ENCODE results near the gene COQ10A.

COQ10A gene

DNA sequence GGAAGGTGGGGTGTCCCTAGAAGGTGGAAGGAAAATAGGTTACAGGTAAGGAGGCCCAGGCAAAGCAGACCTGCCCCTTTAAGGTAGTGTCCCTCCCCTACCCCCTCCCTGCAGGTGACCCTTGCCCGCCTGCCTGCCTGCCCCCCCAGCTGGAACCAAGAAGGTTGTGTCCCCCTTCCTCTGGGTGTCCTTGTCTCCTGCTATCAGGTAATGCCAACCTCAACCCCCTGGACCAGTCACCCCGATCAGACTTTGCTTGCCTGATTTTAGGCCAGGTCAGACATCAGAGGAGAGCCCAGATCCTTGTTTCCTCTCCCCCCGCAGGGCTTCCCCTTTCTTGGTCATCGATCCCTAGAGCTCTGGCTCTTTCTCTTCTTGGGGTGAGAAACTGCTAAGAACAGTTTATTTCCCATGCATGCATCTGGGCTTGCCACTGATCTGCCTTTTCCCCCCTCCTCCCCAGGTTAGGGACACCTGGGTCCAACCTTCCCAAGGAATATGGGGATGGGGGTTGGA, 36.8 kb upstream of the COQ10A start, which contains the start of gene SLC39A5:
Gene SLC39A5, plus strand, starts transcription at position 136 of the 516 bp plus-strand sequence. CDS start 1,224 bp downstream, outside the sequence.
- Histone ChIP-seq H3K27ac (ENCODE audit: low read length) (peak within 1 kb of the TSS; percentile 77), H3K4me1 (ENCODE audit: control insufficient read depth in 1 of 2, insufficient read depth in 2 of 2, low read length in 2 of 2) (peaks cover 0 to 2% of the 10 kb centered on the region in 2 donors), H3K9me3 (ENCODE audit: control insufficient read depth in 1 of 2, low read length in 2 of 2) (no peaks in the 10 kb centered on the region), H3K27me3 (ENCODE audit: low read depth, low read length) (no peaks in the 10 kb centered on the region), H3K4me3 (ENCODE audit: low read depth in 1 of 2, low read length in 2 of 2) (peak within 1 kb of the TSS in 1 of 2 donors; percentile 52), H3K36me3 (ENCODE audit: control insufficient read depth in 1 of 2, insufficient read depth in 2 of 2, low read length in 2 of 2) (peaks cover 4 to 9% of the 10 kb centered on the region in 2 donors)

DNA sequence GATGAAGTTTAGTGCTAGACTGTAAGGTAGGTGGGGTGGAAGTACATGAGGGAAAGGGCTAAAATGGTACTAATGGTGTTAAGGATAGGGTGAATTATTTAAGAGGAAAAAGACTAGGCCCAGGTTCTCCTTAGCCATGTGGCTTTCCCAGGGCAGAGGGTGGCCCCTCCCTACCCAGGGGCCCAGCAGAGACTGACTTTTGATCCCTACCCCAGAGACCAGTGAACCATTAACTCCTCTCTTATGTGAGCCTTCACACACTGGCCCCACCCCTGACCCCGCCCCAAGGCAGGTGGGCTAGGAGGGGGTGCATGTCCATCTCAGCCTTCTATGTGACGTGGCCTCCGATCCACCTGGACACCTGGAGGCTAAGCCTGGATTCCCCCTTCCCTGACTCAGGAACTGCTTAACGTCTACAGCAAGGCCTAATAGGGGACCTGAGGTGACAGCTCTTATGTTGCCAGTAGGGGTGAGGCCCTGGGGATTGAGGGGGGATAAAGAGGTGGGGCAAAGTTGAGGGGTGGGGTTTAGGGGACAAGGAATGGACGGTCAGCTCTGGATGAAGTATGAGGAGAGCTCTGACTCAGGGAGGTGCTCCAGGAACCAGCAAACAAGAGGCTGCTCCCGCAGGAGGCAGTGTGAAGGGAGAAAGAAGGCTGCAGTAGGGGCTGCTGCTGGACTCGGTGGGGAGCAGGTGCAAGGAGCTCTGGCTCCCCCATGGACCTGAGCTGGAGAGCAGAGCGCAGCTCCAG, 36.1 kb upstream of the COQ10A start:
- Histone ChIP-seq H3K4me3 (ENCODE audit: low read depth in 1 of 2, low read length in 2 of 2) (peak overlapping the region in 1 of 2 donors; percentile 52), H3K36me3 (ENCODE audit: control insufficient read depth in 1 of 2, insufficient read depth in 2 of 2, low read length in 2 of 2) (peaks cover 4 to 9% of the 10 kb centered on the region in 2 donors), H3K4me1 (ENCODE audit: control insufficient read depth in 1 of 2, insufficient read depth in 2 of 2, low read length in 2 of 2) (no peaks in the 10 kb centered on the region), H3K27ac (ENCODE audit: low read length) (peak overlapping the region; percentile 77), H3K27me3 (ENCODE audit: low read depth, low read length) (no peaks in the 10 kb centered on the region), H3K9me3 (ENCODE audit: control insufficient read depth in 1 of 2, low read length in 2 of 2) (no peaks in the 10 kb centered on the region)

GRCh38 chr12:56231184-56231582, 35.6 kb upstream of the COQ10A start:
- Histone ChIP-seq H3K27ac (ENCODE audit: low read length) (peak overlapping the region; percentile 77), H3K4me3 (ENCODE audit: low read depth in 1 of 2, low read length in 2 of 2) (peak overlapping the region in 1 of 2 donors; percentile 52), H3K27me3 (ENCODE audit: low read depth, low read length) (no peaks in the 10 kb centered on the region), H3K9me3 (ENCODE audit: control insufficient read depth in 1 of 2, low read length in 2 of 2) (no peaks in the 10 kb centered on the region), H3K4me1 (ENCODE audit: control insufficient read depth in 1 of 2, insufficient read depth in 2 of 2, low read length in 2 of 2) (no peaks in the 10 kb centered on the region), H3K36me3 (ENCODE audit: control insufficient read depth in 1 of 2, insufficient read depth in 2 of 2, low read length in 2 of 2) (peaks cover 1 to 12% of the 10 kb centered on the region in 2 donors)

GRCh38 chr12:56234746-56235436, 31.9 kb upstream of the COQ10A start:
- Histone ChIP-seq H3K4me1 (ENCODE audit: control insufficient read depth in 1 of 2, insufficient read depth in 2 of 2, low read length in 2 of 2) (no peaks in the 10 kb centered on the region), H3K4me3 (ENCODE audit: low read depth in 1 of 2, low read length in 2 of 2) (no peak overlapping the region), H3K36me3 (ENCODE audit: control insufficient read depth in 1 of 2, insufficient read depth in 2 of 2, low read length in 2 of 2) (peaks cover 6 to 35% of the 10 kb centered on the region in 2 donors), H3K27me3 (ENCODE audit: low read depth, low read length) (no peaks in the 10 kb centered on the region), H3K9me3 (ENCODE audit: control insufficient read depth in 1 of 2, low read length in 2 of 2) (no peaks in the 10 kb centered on the region), H3K27ac (ENCODE audit: low read length) (no peak overlapping the region)

DNA sequence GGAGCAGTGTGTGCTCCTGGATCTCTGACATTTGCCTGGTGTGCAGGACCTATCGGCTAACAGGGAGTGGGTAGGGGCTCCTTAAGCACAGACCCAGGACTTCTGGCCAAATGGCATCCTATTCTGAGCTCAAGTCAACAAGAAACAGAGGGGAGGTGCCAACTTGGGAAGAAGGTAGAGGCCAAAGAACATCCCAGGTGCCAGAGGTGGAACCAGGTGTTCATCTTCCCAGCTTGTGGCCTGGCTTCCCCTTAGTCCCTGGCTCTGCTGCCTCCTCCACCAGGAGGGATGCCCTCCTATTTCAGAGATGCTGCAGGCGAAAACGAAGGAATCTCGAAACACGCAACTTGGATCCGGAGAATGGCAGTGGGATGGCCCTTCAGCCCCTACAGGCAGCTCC, 30.7 kb upstream of the COQ10A start:
- H3K4me3 ChIP-seq (ENCODE audit: low read depth in 1 of 2, low read length in 2 of 2) = no peak overlapping the region
- no peak overlapping the region for H3K27ac ChIP-seq (ENCODE audit: low read length)
- H3K27me3 ChIP-seq (ENCODE audit: low read depth, low read length) = no peaks in the 10 kb centered on the region
- H3K4me1 ChIP-seq (ENCODE audit: control insufficient read depth in 1 of 2, insufficient read depth in 2 of 2, low read length in 2 of 2) = no peaks in the 10 kb centered on the region
- H3K36me3 ChIP-seq (ENCODE audit: control insufficient read depth in 1 of 2, insufficient read depth in 2 of 2, low read length in 2 of 2) = peaks cover 15 to 47% of the 10 kb centered on the region in 2 donors
- no peaks in the 10 kb centered on the region for H3K9me3 ChIP-seq (ENCODE audit: control insufficient read depth in 1 of 2, low read length in 2 of 2)

DNA sequence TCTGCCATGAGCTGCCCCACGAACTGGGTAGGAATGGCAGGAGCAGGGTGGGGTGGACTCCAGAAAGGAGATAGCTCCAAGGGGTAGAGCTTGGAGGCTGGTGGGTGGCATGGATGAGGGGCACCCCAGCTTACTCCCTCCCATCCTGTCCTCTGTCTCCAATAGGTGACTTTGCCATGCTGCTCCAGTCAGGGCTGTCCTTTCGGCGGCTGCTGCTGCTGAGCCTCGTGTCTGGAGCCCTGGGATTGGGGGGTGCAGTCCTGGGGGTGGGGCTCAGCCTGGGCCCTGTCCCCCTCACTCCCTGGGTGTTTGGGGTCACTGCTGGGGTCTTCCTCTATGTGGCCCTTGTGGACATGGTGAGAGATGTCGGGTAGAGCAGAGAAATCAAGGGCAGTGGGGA, 29.8 kb upstream of the COQ10A start:
- Histone ChIP-seq H3K27ac (ENCODE audit: low read length) (no peak overlapping the region), H3K9me3 (ENCODE audit: control insufficient read depth in 1 of 2, low read length in 2 of 2) (no peaks in the 10 kb centered on the region), H3K4me1 (ENCODE audit: control insufficient read depth in 1 of 2, insufficient read depth in 2 of 2, low read length in 2 of 2) (no peaks in the 10 kb centered on the region), H3K36me3 (ENCODE audit: control insufficient read depth in 1 of 2, insufficient read depth in 2 of 2, low read length in 2 of 2) (peaks cover 20 to 56% of the 10 kb centered on the region in 2 donors), H3K27me3 (ENCODE audit: low read depth, low read length) (no peaks in the 10 kb centered on the region), H3K4me3 (ENCODE audit: low read depth in 1 of 2, low read length in 2 of 2) (no peak overlapping the region)

- Histone ChIP-seq H3K36me3 (ENCODE audit: control insufficient read depth in 1 of 2, insufficient read depth in 2 of 2, low read length in 2 of 2) (peaks cover 24 to 61% of the 10 kb centered on the region in 2 donors), H3K27me3 (ENCODE audit: low read depth, low read length) (no peaks in the 10 kb centered on the region), H3K9me3 (ENCODE audit: control insufficient read depth in 1 of 2, low read length in 2 of 2) (no peaks in the 10 kb centered on the region), H3K27ac (ENCODE audit: low read length) (no peak overlapping the region), H3K4me3 (ENCODE audit: low read depth in 1 of 2, low read length in 2 of 2) (no peak overlapping the region), H3K4me1 (ENCODE audit: control insufficient read depth in 1 of 2, insufficient read depth in 2 of 2, low read length in 2 of 2) (no peaks in the 10 kb centered on the region)
Observed at GRCh38 chr12:56237552-56237951, 29.2 kb upstream of the COQ10A start.

GRCh38 chr12:56241424-56242303, 25.1 kb upstream of the COQ10A start:
- Histone ChIP-seq H3K9me3 (ENCODE audit: control insufficient read depth in 1 of 2, low read length in 2 of 2) (no peaks in the 10 kb centered on the region), H3K4me1 (ENCODE audit: control insufficient read depth in 1 of 2, insufficient read depth in 2 of 2, low read length in 2 of 2) (no peaks in the 10 kb centered on the region), H3K4me3 (ENCODE audit: low read depth in 1 of 2, low read length in 2 of 2) (no peak overlapping the region), H3K27me3 (ENCODE audit: low read depth, low read length) (no peaks in the 10 kb centered on the region), H3K36me3 (ENCODE audit: control insufficient read depth in 1 of 2, insufficient read depth in 2 of 2, low read length in 2 of 2) (peaks cover 52 to 91% of the 10 kb centered on the region in 2 donors), H3K27ac (ENCODE audit: low read length) (no peak overlapping the region)

- H3K27ac ChIP-seq (ENCODE audit: low read length) = no peak overlapping the region
- H3K36me3 ChIP-seq (ENCODE audit: control insufficient read depth in 1 of 2, insufficient read depth in 2 of 2, low read length in 2 of 2) = peaks cover 60 to 91% of the 10 kb centered on the region in 2 donors
- H3K27me3 ChIP-seq (ENCODE audit: low read depth, low read length) = no peaks in the 10 kb centered on the region
- no peaks in the 10 kb centered on the region for H3K4me1 ChIP-seq (ENCODE audit: control insufficient read depth in 1 of 2, insufficient read depth in 2 of 2, low read length in 2 of 2)
- H3K9me3 ChIP-seq (ENCODE audit: control insufficient read depth in 1 of 2, low read length in 2 of 2) = no peaks in the 10 kb centered on the region
- no peak overlapping the region for H3K4me3 ChIP-seq (ENCODE audit: low read depth in 1 of 2, low read length in 2 of 2)
Observed at GRCh38 chr12:56242986-56243385, 23.8 kb upstream of the COQ10A start.

DNA sequence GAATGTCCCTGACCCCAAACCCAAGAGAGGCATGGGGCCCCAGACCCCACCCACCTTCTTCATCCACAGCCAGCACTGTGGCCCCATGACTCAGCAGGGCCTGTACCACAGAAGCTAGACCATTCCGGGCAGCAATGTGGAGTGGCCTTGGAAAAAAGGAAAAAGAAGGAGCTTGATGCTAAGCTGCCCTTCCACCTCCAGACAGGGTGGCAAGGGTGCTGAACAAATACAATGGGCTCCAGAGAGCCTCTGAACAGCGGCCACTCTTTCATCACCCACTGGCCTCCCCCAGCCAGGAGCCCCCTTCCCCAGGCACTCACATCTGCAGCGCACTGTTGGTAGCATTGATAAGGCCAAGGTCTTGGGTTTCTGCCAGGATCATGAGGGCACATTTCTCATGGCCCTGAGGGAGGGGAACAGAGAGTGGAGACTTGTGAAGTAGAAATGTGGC, 23.0 kb upstream of the COQ10A start:
- no peak overlapping the region for H3K27ac ChIP-seq (ENCODE audit: low read length)
- peaks cover 68 to 94% of the 10 kb centered on the region in 2 donors for H3K36me3 ChIP-seq (ENCODE audit: control insufficient read depth in 1 of 2, insufficient read depth in 2 of 2, low read length in 2 of 2)
- no peak overlapping the region for H3K4me3 ChIP-seq (ENCODE audit: low read depth in 1 of 2, low read length in 2 of 2)
- H3K4me1 ChIP-seq (ENCODE audit: control insufficient read depth in 1 of 2, insufficient read depth in 2 of 2, low read length in 2 of 2) = no peaks in the 10 kb centered on the region
- no peaks in the 10 kb centered on the region for H3K27me3 ChIP-seq (ENCODE audit: low read depth, low read length)
- H3K9me3 ChIP-seq (ENCODE audit: control insufficient read depth in 1 of 2, low read length in 2 of 2) = no peaks in the 10 kb centered on the region
